ENCODE results near the gene TRIML2. TPM values are rescaled to one million over a fixed set of nuclear protein-coding genes. Genes with fewer than 3 reads are reported as not detected.

The TRIML2 gene
- not detected for total RNA-seq
- not detected for polyA plus RNA-seq

DNA sequence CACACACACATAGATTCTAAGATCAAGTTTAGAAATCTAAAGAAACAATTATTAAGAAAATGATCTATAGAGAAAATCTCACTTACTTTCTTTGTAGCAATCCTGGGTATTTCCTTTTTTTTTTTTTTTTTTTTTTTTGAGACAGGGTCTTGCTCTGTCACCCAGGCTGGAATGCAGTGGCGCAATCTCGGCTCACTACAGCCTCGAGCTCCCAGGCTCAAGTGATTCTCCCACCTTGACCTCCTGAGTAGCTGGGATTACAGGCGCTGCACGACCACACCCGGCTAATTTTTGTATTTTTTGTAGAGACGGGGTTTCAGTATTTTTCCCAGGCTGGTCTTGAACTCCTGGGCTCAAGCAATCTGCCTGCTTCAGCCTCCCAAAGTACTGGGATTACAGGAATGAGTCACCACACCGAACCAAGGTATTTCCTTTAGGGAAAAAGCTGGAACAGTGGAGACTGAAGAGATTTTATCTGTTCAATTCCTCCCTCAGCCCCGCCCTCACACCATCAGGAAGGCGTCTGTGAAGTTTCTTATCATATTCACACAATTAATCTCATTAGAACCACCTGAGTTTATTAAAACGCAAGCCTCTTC lies at the start of gene TRIML2:
TRIML2 (minus strand) TSS at position 447 of the 599 bp plus-strand sequence. CDS start 4,235 bp downstream, outside the sequence.
- Histone ChIP-seq H3K36me3 (ENCODE audit: control insufficient read depth in 4 of 4, insufficient read depth in 3 of 4, low read depth in 1 of 4, low read length in 3 of 4) (no peaks in the 10 kb centered on the region), H3K4me3 (ENCODE audit: low read depth in 1 of 3, low read length in 3 of 3) (no peak within 1 kb of the TSS), H3K27me3 (ENCODE audit: control insufficient read depth in 4 of 4, insufficient read depth in 4 of 4, low read length in 3 of 4) (peaks cover 0 to 3% (median 0%) of the 10 kb centered on the region in 4 donors), H3K9ac (ENCODE audit: low read depth in 1 of 2, low read length in 2 of 2) (no peak within 1 kb of the TSS), H3K9me3 (ENCODE audit: control insufficient read depth in 4 of 4, low read length in 3 of 4) (peaks cover 3 to 6% (median 4%) of the 10 kb centered on the region in 4 donors), H3K4me1 (ENCODE audit: control insufficient read depth in 4 of 4, insufficient read depth in 4 of 4, low read length in 3 of 4) (no peaks in the 10 kb centered on the region), H3K27ac (ENCODE audit: low read depth in 1 of 2, low read length in 2 of 2) (no peak within 1 kb of the TSS)
- DNase-seq (ENCODE audit: low spot score), result no peak
- 31% methylated on average over 11 of the region's 11 CpGs for WGBS
- TF ChIP-seq HNF4A (conservative IDR thresholded peaks at IDR 0.05) (no peak), JUND (IDR thresholded peaks at IDR 0.05) (no peak), NR2F2 (IDR thresholded peaks at IDR 0.05) (no peak), TAF1 (conservative IDR thresholded peaks at IDR 0.05) (no peak), FOXA2 (IDR thresholded peaks at IDR 0.05) (no peak), REST (IDR thresholded peaks at IDR 0.05) (no peak), RXRA (IDR thresholded peaks at IDR 0.05) (no peak), MAX (IDR thresholded peaks at IDR 0.05) (no peak), EGR1 (IDR thresholded peaks at IDR 0.05; ENCODE audit: low read depth in 2 of 2) (no peak)
- TF ChIP-seq, protein P1, sequence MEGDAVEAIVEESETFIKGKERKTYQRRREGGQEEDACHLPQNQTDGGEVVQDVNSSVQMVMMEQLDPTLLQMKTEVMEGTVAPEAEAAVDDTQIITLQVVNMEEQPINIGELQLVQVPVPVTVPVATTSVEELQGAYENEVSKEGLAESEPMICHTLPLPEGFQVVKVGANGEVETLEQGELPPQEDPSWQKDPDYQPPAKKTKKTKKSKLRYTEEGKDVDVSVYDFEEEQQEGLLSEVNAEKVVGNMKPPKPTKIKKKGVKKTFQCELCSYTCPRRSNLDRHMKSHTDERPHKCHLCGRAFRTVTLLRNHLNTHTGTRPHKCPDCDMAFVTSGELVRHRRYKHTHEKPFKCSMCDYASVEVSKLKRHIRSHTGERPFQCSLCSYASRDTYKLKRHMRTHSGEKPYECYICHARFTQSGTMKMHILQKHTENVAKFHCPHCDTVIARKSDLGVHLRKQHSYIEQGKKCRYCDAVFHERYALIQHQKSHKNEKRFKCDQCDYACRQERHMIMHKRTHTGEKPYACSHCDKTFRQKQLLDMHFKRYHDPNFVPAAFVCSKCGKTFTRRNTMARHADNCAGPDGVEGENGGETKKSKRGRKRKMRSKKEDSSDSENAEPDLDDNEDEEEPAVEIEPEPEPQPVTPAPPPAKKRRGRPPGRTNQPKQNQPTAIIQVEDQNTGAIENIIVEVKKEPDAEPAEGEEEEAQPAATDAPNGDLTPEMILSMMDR (IDR thresholded peaks at IDR 0.05; ENCODE audit: low read depth, low read length, missing input control), result no peak

DNA sequence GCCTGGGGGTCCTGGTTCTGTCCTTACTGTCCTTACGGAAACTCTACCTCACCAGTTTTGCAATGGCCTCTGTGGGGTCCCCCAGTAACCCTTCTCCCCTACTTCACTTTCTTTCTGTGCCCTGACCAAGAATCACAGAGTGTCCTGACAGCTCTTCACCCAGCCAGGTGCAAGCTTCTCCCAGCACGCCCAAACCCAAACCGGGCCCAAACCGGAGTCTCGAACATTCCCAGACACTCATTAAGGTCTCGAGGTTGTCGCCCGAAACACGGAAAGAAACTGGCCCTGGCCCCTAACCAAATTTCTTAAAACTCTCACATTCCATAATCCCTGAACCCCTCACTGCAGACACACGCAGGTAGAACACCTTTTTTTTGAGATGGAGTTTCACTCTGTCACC lies 48.9 kb upstream of the TRIML2 start:
- DNase-seq (ENCODE audit: low spot score), result no peak
- no peaks in the 10 kb centered on the region for H3K9me3 ChIP-seq (ENCODE audit: control insufficient read depth in 4 of 4, low read length in 3 of 4)
- no peak overlapping the region for H3K9ac ChIP-seq (ENCODE audit: low read depth in 1 of 2, low read length in 2 of 2)
- TF ChIP-seq REST (IDR thresholded peaks at IDR 0.05) (no peak), RXRA (IDR thresholded peaks at IDR 0.05) (no peak), MAX (IDR thresholded peaks at IDR 0.05) (no peak), FOXA1 (IDR thresholded peaks at IDR 0.05) (no peak), GABPA (IDR thresholded peaks at IDR 0.05 in 1 of 2, conservative IDR thresholded peaks at IDR 0.05 in 1 of 2) (no peak), TAF1 (conservative IDR thresholded peaks at IDR 0.05) (no peak)
- no peaks in the 10 kb centered on the region for H3K27me3 ChIP-seq (ENCODE audit: control insufficient read depth in 4 of 4, insufficient read depth in 4 of 4, low read length in 3 of 4)
- H3K4me1 ChIP-seq (ENCODE audit: control insufficient read depth in 4 of 4, insufficient read depth in 4 of 4, low read length in 3 of 4), result no peaks in the 10 kb centered on the region
- H3K27ac ChIP-seq (ENCODE audit: low read depth in 1 of 2, low read length in 2 of 2), result no peak overlapping the region
- no peaks in the 10 kb centered on the region for H3K36me3 ChIP-seq (ENCODE audit: control insufficient read depth in 4 of 4, insufficient read depth in 3 of 4, low read depth in 1 of 4, low read length in 3 of 4)
- 91% methylated on average over 10 of the region's 10 CpGs for WGBS
- H3K4me3 ChIP-seq (ENCODE audit: low read depth in 1 of 3, low read length in 3 of 3), result no peak overlapping the region
